Middle frontal gyrus (tissue), 1 donor: Measurements from ENCODE around the gene CLSTN2.

Source experiments
- DNase-seq: peaks from one replicate; pipeline ENCODE4 v3.0.0-alpha.2; 2015; ENCODE audit warnings: low spot score; ENCODE audit errors: extremely low spot score

The CLSTN2 gene

GRCh38 chr3:140494970-140495369, 560.0 kb downstream of the CLSTN2 start:
- no peak for DNase-seq

- no peak for DNase-seq
These were observed 562.3 kb downstream of the CLSTN2 start for GRCh38 chr3:140497331-140497730.

GRCh38 chr3:140499114-140499757, 564.3 kb downstream of the CLSTN2 start:
- DNase-seq = no peak

- no peak for DNase-seq
These were observed 565.5 kb downstream of the CLSTN2 start for GRCh38 chr3:140500473-140500872.

- DNase-seq = no peak
These were observed 566.2 kb downstream of the CLSTN2 start for GRCh38 chr3:140501061-140501769.

- no peak for DNase-seq
These were observed 566.9 kb downstream of the CLSTN2 start for GRCh38 chr3:140501770-140502364.

- DNase-seq = no peak
These were observed 570.2 kb downstream of the CLSTN2 start for GRCh38 chr3:140505213-140505612.

GRCh38 chr3:140505876-140506275, 570.9 kb downstream of the CLSTN2 start:
- DNase-seq = no peak

- no peak for DNase-seq
These were observed 573.6 kb downstream of the CLSTN2 start for GRCh38 chr3:140508550-140508949.

GRCh38 chr3:140509534-140509933, 574.5 kb downstream of the CLSTN2 start:
- no peak for DNase-seq

- no peak for DNase-seq
These were observed 575.4 kb downstream of the CLSTN2 start for GRCh38 chr3:140510303-140510861.

- DNase-seq = no peak
These were observed 586.9 kb downstream of the CLSTN2 start for GRCh38 chr3:140521751-140522445.

GRCh38 chr3:140522653-140523380, 587.8 kb downstream of the CLSTN2 start:
- no peak for DNase-seq

GRCh38 chr3:140523600-140523999, 588.6 kb downstream of the CLSTN2 start:
- no peak for DNase-seq

- DNase-seq = no peak
These were observed 592.2 kb downstream of the CLSTN2 start for GRCh38 chr3:140527156-140527555.

GRCh38 chr3:140529096-140529495, 594.1 kb downstream of the CLSTN2 start:
- no peak for DNase-seq

GRCh38 chr3:140529558-140529957, 594.6 kb downstream of the CLSTN2 start:
- no peak for DNase-seq

- DNase-seq = no peak
These were observed 595.1 kb downstream of the CLSTN2 start for GRCh38 chr3:140530131-140530530.

- DNase-seq = no peak
These were observed 595.6 kb downstream of the CLSTN2 start for GRCh38 chr3:140530603-140531002.

GRCh38 chr3:140532793-140533330, 597.9 kb downstream of the CLSTN2 start:
- no peak for DNase-seq
